ENCODE measurements around the gene IMPG2.

The IMPG2 gene

GRCh38 chr3:101183151-101183550 is 137.2 kb downstream of the IMPG2 start:
- DNase-seq (ENCODE audit: low read depth): no peak

DNA sequence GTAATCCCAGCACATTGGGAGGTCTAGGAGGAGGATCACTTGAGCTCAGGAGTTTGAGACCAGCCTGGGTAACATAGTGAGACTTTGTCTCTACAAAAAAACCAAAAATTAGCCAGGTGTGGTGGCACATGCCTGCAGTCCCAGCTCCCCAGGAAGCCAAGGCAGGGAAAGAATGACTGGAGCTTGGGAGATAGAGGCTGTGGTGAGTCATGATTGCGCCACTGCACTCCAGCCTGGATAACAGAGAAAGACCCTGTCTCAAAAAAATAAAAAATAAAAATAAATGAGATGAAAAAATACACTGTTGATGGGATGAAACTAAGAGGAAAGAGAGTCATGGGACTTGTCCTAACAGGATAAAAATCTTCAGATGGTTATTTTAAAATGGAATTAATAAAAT is 137.6 kb downstream of the IMPG2 start:
- no peak for DNase-seq (ENCODE audit: low read depth)

- no peak for DNase-seq (ENCODE audit: low read depth)
Measured at GRCh38 chr3:101181801-101182200, 138.6 kb downstream of the IMPG2 start.

- DNase-seq (ENCODE audit: low read depth): no peak
Measured at GRCh38 chr3:101179637-101180036, 140.7 kb downstream of the IMPG2 start.

DNA sequence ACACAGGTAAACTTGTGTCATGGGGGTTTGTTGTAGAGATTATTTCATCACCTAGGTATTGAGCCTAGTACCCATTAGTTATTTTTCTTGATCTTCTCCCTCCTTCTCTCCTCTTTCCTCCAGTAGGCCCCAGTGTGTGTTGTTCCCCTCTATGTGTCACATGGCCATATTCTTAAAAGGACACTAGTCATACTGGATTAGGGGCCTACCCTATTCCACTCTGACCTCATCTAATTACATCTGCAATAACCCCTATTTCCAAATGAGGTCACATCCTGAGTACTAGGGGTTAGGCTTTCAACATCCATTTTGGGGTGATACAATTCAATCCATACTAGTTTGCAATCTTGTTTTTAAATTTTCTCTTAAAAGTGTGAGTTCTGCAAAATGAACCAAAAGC is 142.8 kb downstream of the IMPG2 start:
- DNase-seq (ENCODE audit: low read depth): no peak

All from stimulated activated CD8-positive, alpha-beta memory T cell treated with anti-CD3 and anti-CD28 coated beads, Interleukin-12 subunit alpha, Interleukin-12 subunit beta, amount 100 ng/mL, for 1 hour (primary cell).